Panc1 (cell line): ENCODE measurements around the gene PDE6B. TPM values are rescaled to one million over a fixed set of nuclear protein-coding genes. Genes with fewer than 3 reads are reported as not detected.

ENCODE experiments used
- ATAC-seq: fragments of 200-7000 bp; cut with Tn5 transposase; 2 replicates; pipeline ENCODE4 v1.9.1; 2020; ENCODE audit warnings: mild to moderate bottlenecking, moderate library complexity
- BruUV-seq: library from RNA; stranded (reverse); fragments of 400-500 nt; replicated peaks from 2 replicates; lab custom pipeline; 2021; lab: Mats Ljungman, UMichigan
- CTCF ChIA-PET: fragments of 300-600 bp; sonication (Branson Sonifier 250); formaldehyde crosslinking; loops from one replicate; lab custom pipeline; 2022; ENCODE audit warnings: antibody characterized with exemption; lab: Charles Lee
- POLR2A ChIA-PET: fragments of 300-600 bp; sonication (Branson Sonifier 250); formaldehyde crosslinking; loops from one replicate; lab custom pipeline; 2022; ENCODE audit warnings: antibody characterized with exemption; lab: Charles Lee
- DNase-seq: peaks from one replicate; pipeline ENCODE4 v3.0.0-alpha.2; 2010; ENCODE audit warnings: low read depth, low spot score
- H3K27ac ChIP-seq: 2 replicates; pipeline ENCODE4 v1.5.1; 2011; ENCODE audit warnings: mild to moderate bottlenecking, low read length, inconsistent platforms
- H3K27me3 ChIP-seq: fragments of 200-500 bp; sonication (Bioruptor generic); 2 replicates; pipeline ENCODE4 v1.6.0; 2014; ENCODE audit warnings: low read length, inconsistent platforms; ENCODE audit not compliant: control insufficient read depth, insufficient read depth
- H3K36me3 ChIP-seq: fragments of 200-500 bp; sonication (Bioruptor generic); 2 replicates; pipeline ENCODE4 v1.5.1; 2014; ENCODE audit warnings: inconsistent platforms, mild to moderate bottlenecking, low read length, moderate library complexity; ENCODE audit not compliant: control insufficient read depth, insufficient read depth
- H3K4me1 ChIP-seq: 2 replicates; pipeline ENCODE4 v1.5.1; 2011; ENCODE audit warnings: inconsistent platforms, mild to moderate bottlenecking, low read length, moderate library complexity; ENCODE audit not compliant: control insufficient read depth, insufficient read depth
- H3K4me3 ChIP-seq, 2 experiments: 2 replicates each; pipeline ENCODE4 v1.5.1; 2011 to 2012; ENCODE audit warnings: low read depth in 2 of 2, low read length in 2 of 2, mild to moderate bottlenecking in 2 of 2, inconsistent platforms in 1 of 2, moderate library complexity in 1 of 2
- H3K9me3 ChIP-seq: fragments of 200-500 bp; sonication (Bioruptor generic); 2 replicates; pipeline ENCODE4 v1.5.1; 2014; ENCODE audit warnings: low read depth, mild to moderate bottlenecking, inconsistent platforms, low read length, moderate library complexity; ENCODE audit not compliant: control insufficient read depth, insufficient read depth
- CTCF ChIP-seq: fragments of 450-650 bp; IDR thresholded peaks from 2 replicates; pipeline ENCODE4 v1.5.1; 2017; ENCODE audit warnings: mild to moderate bottlenecking
- POLR2AphosphoS5 ChIP-seq: IDR thresholded peaks from 2 replicates; pipeline ENCODE4 v1.6.1; 2012; ENCODE audit warnings: mild to moderate bottlenecking, low read depth, low read length, moderate library complexity
- REST ChIP-seq, 2 experiments: IDR thresholded peaks; 2 replicates each; pipeline ENCODE4 v1.6.1; 2011 to 2012; ENCODE audit warnings: low read depth in 2 of 2, control low read depth in 1 of 2, low read length in 1 of 2, mild to moderate bottlenecking in 1 of 2, moderate library complexity in 1 of 2; ENCODE audit not compliant: insufficient read depth in 1 of 2
- SIN3A ChIP-seq: IDR thresholded peaks from 2 replicates; pipeline ENCODE4 v1.6.1; 2012; ENCODE audit warnings: low read depth, mild to moderate bottlenecking, low read length, moderate library complexity, borderline replicate concordance; ENCODE audit not compliant: insufficient read depth
- TCF7L2 ChIP-seq: IDR thresholded peaks from 2 replicates; pipeline ENCODE4 v1.6.1; 2011; ENCODE audit warnings: mild to moderate bottlenecking, low read depth, low read length, inconsistent platforms
- in situ Hi-C: cut with HindIII; loops from 2 replicates; pipeline ENCODE4 v1.10.0; 2016; ENCODE audit warnings: low sequenced_read_pairs, low pct_unique_long_range_greater_than_20kb
- intact Hi-C: fragments of 100-400 bp; cut with micrococcal nuclease; formaldehyde crosslinking; loops from one replicate; pipeline ENCODE4 v1.10.0; 2022; ENCODE audit not compliant: unreplicated experiment
- total RNA-seq: library from RNA; stranded (reverse); gene quantifications from one replicate; pipeline ENCODE4 v1.2.1, GENCODE V29; 2021; ENCODE audit not compliant: unreplicated experiment

PDE6B gene
- total RNA-seq, 1 experiment from 2014 or later = 6.5 TPM

- H3K27me3 ChIP-seq = no peaks in the 10 kb centered on the region
- no peak overlapping the region for H3K4me3 ChIP-seq
- POLR2A ChIA-PET = no interaction called here
- in situ Hi-C loops (no loop called here), intact Hi-C loops (no loop called here)
- no peaks in the 10 kb centered on the region for H3K4me1 ChIP-seq
- no peaks in the 10 kb centered on the region for H3K36me3 ChIP-seq
- no peak overlapping the region for H3K27ac ChIP-seq
- no peaks in the 10 kb centered on the region for H3K9me3 ChIP-seq
- BruUV-seq = no TSS peak
- ATAC-seq (no peak), DNase-seq (no peak)
- CTCF ChIA-PET = no interaction called here
- TF ChIP-seq CTCF (no peak), REST (IDR thresholded peaks at IDR 0.05; ENCODE audit: insufficient read depth in 1 of 2, low read depth in 2 of 2, low read length in 1 of 2) (no peak), TCF7L2 (no peak), SIN3A (no peak), POLR2AphosphoS5 (no peak)
Measured at GRCh38 chr4:650461-650860, 25.1 kb downstream of the PDE6B start.

- no peaks in the 10 kb centered on the region for H3K9me3 ChIP-seq
- intact Hi-C loops (no loop called here), in situ Hi-C loops (no loop called here)
- no TSS peak for BruUV-seq
- no peak overlapping the region for H3K4me3 ChIP-seq
- ATAC-seq (no peak), DNase-seq (no peak)
- TF ChIP-seq SIN3A = no peak
- TF ChIP-seq CTCF = no peak
- no peak for TF ChIP-seq TCF7L2
- no peak for TF ChIP-seq POLR2AphosphoS5
- no peak for TF ChIP-seq REST (IDR thresholded peaks at IDR 0.05; ENCODE audit: insufficient read depth in 1 of 2, low read depth in 2 of 2, low read length in 1 of 2)
- H3K27ac ChIP-seq = no peak overlapping the region
- no peaks in the 10 kb centered on the region for H3K36me3 ChIP-seq
- H3K27me3 ChIP-seq = no peaks in the 10 kb centered on the region
- CTCF ChIA-PET = no interaction called here
- H3K4me1 ChIP-seq = no peaks in the 10 kb centered on the region
- POLR2A ChIA-PET = no interaction called here
Measured at GRCh38 chr4:650951-651883, 25.8 kb downstream of the PDE6B start.
